Heart right ventricle (tissue), 16 donors: Measurements from ENCODE around the gene CFAP206. TPM values are rescaled to one million over a fixed set of nuclear protein-coding genes. Genes with fewer than 3 reads are reported as not detected.

ENCODE experiments used
- ATAC-seq, 8 donors: fragments of 200-7000 bp; cut with Tn5 transposase; one replicate each; pipeline ENCODE4 v1.9.1; 2020; ENCODE audit warnings: mild to moderate bottlenecking in 8 of 8, moderate library complexity in 8 of 8, moderate number of reproducible peaks in 1 of 8
- DNase-seq, 2 donors: peaks; one replicate each; pipeline ENCODE4 v3.0.0-alpha.2; 2020
- H3K27ac ChIP-seq, 10 donors: fragments of 200-600 bp; sonication (generic) in 2 of 10; one replicate each; pipeline versions ENCODE4 v1.5.0 to v1.8.0; 2020 to 2022; ENCODE audit warnings: mild to moderate bottlenecking in 3 of 10
- H3K27me3 ChIP-seq, 7 donors: fragments of 200-600 bp; one replicate each; pipeline ENCODE4 v1.8.0; 2021 to 2022; ENCODE audit warnings: mild to moderate bottlenecking in 2 of 7
- H3K36me3 ChIP-seq, 9 donors: fragments of 200-600 bp; sonication (generic) in 1 of 9; one replicate each; pipeline versions ENCODE4 v1.5.0 to v1.8.0; 2020 to 2022; ENCODE audit warnings: mild to moderate bottlenecking in 2 of 9
- H3K4me1 ChIP-seq, 9 donors: fragments of 200-600 bp; sonication (generic) in 1 of 9; one replicate each; pipeline versions ENCODE4 v1.5.0 to v1.8.0; 2020 to 2022; ENCODE audit warnings: mild to moderate bottlenecking in 4 of 9
- H3K4me3 ChIP-seq, 10 donors: fragments of 200-600 bp; sonication (generic) in 2 of 10; one replicate each; pipeline versions ENCODE4 v1.5.0 to v1.8.0; 2020 to 2022; ENCODE audit warnings: mild to moderate bottlenecking in 7 of 10, moderate library complexity in 2 of 10
- H3K9me3 ChIP-seq, 11 donors: fragments of 200-600 bp in 10 of 11; sonication (generic) in 2 of 11; one replicate each; pipeline versions ENCODE4 v1.5.0 to v1.8.0; 2013 to 2022; ENCODE audit warnings: mild to moderate bottlenecking in 2 of 11, control low read depth in 1 of 11, moderate library complexity in 1 of 11
- CTCF ChIP-seq, 9 donors: fragments of 200-600 bp; sonication (generic) in 2 of 9; IDR thresholded peaks; one replicate each; pipeline versions ENCODE4 v1.5.0 to v1.8.0; 2021 to 2022; ENCODE audit warnings: antibody characterized with exemption in 9 of 9, mild to moderate bottlenecking in 5 of 9, moderate library complexity in 1 of 9
- WGBS, 2 donors: extraction: QIAGEN DNeasy Blood & Tissue Kit; methylation state at CpG; one replicate each; pipeline ENCODE4 v1.1.7; 2013; ENCODE audit warnings: inconsistent platforms in 1 of 2; 5-methylcytosine and 5-hydroxymethylcytosine counted together
- intact Hi-C, 10 donors: fragments of 100-400 bp; cut with DNase I; formaldehyde crosslinking; loops; one replicate each; pipeline versions ENCODE4 v1.11.1 to v1.14.2; 2022
- polyA plus RNA-seq, 2 donors: library from polyadenylated mRNA; stranded (reverse); fragments of 200-250 nt; gene quantifications; one replicate each; pipeline ENCODE4 v1.2.3, GENCODE V29; 2013
- total RNA-seq, 10 donors: library from RNA; stranded (reverse); fragmentation: NEBNext Ultra II Directional in 3 of 10; extraction: Animal tissue kit (Norgen Biotek cat#: 25700) in 3 of 10; gene quantifications; one replicate each; pipeline versions ENCODE4 v1.2.1 to v1.2.4, GENCODE V29; 2021 to 2023
- donor health status: Arrhythmogenic right ventricular cardiomyopathy.
- donor health status: ischemic (EF 13 %, LVEDD 7.1; RV severe dilation, severe dysfunction).
- donor health status: healthy with polysubstance abuse.
- donor health status: DM: no; HTN: yes; CAD: no.
- donor health status: DM: no; HTN: no; CAD: no.
- donor health status: ischemic (EF 25% LVEDD 6.9; RV normal size, moderate dysfunction).
- donor health status: ischemic (EF 25% LVEDD 5.7; RV mildly dilated, moderate dysfunction).
- donor health status: healthy.
- donor health status: DM: yes; HTN: yes; CAD: no.
- donor health status: Ischemic cardiomyopathy.
- donor health status: ischemic (EF 35%, LVEDD 5.7; RV mildly dilated, moderate dysfunction).
- donor health status: nonischemic (EF 11% LVEDD 7.7; RV severe dilation, severe dysfunction).
- donor health status: DM: yes; HTN: yes; CAD: no.
- donor health status: PGD.
- donor health status: ischemic (EF 29% LVEDD 5.4; RV normal size, mild dysfunction).
- donor health status: nonischemic (EF 23%, LVEDD 6.1; RV moderate dilation, normal function).

CFAP206 gene
- total and polyA plus RNA-seq, 12 donors = 0.09 to 0.54 (median 0.28) TPM; not detected in 5

- Histone ChIP-seq H3K27me3 (no peaks in the 10 kb centered on the region), H3K9me3 (peaks cover 0 to 5% (median 0%) of the 10 kb centered on the region in 11 donors), H3K4me3 (no peak overlapping the region), H3K36me3 (peaks cover 0 to 43% (median 0%) of the 10 kb centered on the region in 9 donors), H3K4me1 (peaks cover 0 to 15% (median 0%) of the 10 kb centered on the region in 9 donors), H3K27ac (no peak overlapping the region)
- intact Hi-C loops = no loop called here
- no peak for TF ChIP-seq CTCF (IDR thresholded peaks at IDR 0.05)
- WGBS, 2 donors = 89% methylated on average over 3 of the region's 3 CpGs
- no peak for ATAC-seq
- no peak for DNase-seq
Measured at GRCh38 chr6:87481931-87482330, 74.2 kb downstream of the CFAP206 start.

GRCh38 chr6:87482366-87482765 is 74.6 kb downstream of the CFAP206 start:
- Histone ChIP-seq H3K4me1 (peaks cover 0 to 15% (median 0%) of the 10 kb centered on the region in 9 donors), H3K4me3 (no peak overlapping the region), H3K27me3 (no peaks in the 10 kb centered on the region), H3K9me3 (peaks cover 0 to 5% (median 0%) of the 10 kb centered on the region in 11 donors), H3K36me3 (peaks cover 0 to 41% (median 0%) of the 10 kb centered on the region in 9 donors), H3K27ac (no peak overlapping the region)
- no peak for DNase-seq
- no peak for ATAC-seq
- intact Hi-C loops = no loop called here
- WGBS, 2 donors = 74 to 77% methylated on average over 4 of the region's 4 CpGs
- TF ChIP-seq CTCF (IDR thresholded peaks at IDR 0.05) = no peak

- H3K27ac ChIP-seq = no peak overlapping the region
- no peaks in the 10 kb centered on the region for H3K27me3 ChIP-seq
- H3K4me3 ChIP-seq = no peak overlapping the region
- H3K9me3 ChIP-seq = peaks cover 0 to 5% (median 0%) of the 10 kb centered on the region in 11 donors
- H3K36me3 ChIP-seq = peaks cover 0 to 26% (median 0%) of the 10 kb centered on the region in 9 donors
- DNase-seq (peak in 1 of 2 donors; percentile 18), ATAC-seq (no peak)
- intact Hi-C loops = no loop called here
- TF ChIP-seq CTCF (IDR thresholded peaks at IDR 0.05) = peak in 5 of 9 donors; percentile 13 to 47 (median 27)
- 80 to 81% methylated on average over 9 of the region's 9 CpGs for WGBS, 2 donors
- peaks cover 0 to 15% (median 0%) of the 10 kb centered on the region in 9 donors for H3K4me1 ChIP-seq
Measured at GRCh38 chr6:87483929-87484328, 76.2 kb downstream of the CFAP206 start.

GRCh38 chr6:87484491-87484890 is 76.7 kb downstream of the CFAP206 start:
- Histone ChIP-seq H3K27me3 (no peaks in the 10 kb centered on the region), H3K27ac (no peak overlapping the region), H3K4me3 (no peak overlapping the region), H3K4me1 (peaks cover 0 to 15% (median 0%) of the 10 kb centered on the region in 9 donors), H3K9me3 (peaks cover 0 to 5% (median 0%) of the 10 kb centered on the region in 11 donors), H3K36me3 (peaks cover 0 to 20% (median 0%) of the 10 kb centered on the region in 9 donors)
- intact Hi-C loops = no loop called here
- no peak for TF ChIP-seq CTCF (IDR thresholded peaks at IDR 0.05)
- ATAC-seq (no peak), DNase-seq (no peak)
- 95 to 96% methylated on average over 7 of the region's 7 CpGs for WGBS, 2 donors
